Fibroblast of the conjunctiva (primary cell): ENCODE results near the gene DLG2.
"Not testable (repeated sequence)": the region's sequence is repeated elsewhere in the genome, so short reads cannot be mapped to it uniquely, and the experiment has no call there.

Experiments used
- DNase-seq: peaks from one replicate; pipeline ENCODE4 v3.0.0-alpha.2; 2010; ENCODE audit warnings: low read depth

DLG2 gene

DNA sequence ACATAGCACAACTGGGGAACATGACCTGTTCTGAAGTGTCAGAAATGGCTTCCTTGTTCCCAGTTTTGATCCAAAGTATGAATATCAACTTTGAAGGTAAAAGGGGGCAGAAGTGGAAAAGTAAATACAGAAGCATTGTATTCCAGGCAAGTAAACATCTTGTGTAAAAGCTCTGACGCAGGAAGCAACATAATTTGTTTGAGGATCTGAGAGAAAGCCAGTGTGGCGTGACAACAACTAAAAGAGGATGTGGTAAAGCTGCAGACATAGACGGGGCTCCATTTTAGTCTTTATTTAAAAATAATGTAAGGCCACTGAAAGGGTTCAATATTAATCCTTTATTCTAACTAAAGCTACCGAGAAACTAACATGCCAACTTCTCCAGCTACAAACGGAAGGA is 310.2 kb downstream of the DLG2 start:
- no peak for DNase-seq

DNA sequence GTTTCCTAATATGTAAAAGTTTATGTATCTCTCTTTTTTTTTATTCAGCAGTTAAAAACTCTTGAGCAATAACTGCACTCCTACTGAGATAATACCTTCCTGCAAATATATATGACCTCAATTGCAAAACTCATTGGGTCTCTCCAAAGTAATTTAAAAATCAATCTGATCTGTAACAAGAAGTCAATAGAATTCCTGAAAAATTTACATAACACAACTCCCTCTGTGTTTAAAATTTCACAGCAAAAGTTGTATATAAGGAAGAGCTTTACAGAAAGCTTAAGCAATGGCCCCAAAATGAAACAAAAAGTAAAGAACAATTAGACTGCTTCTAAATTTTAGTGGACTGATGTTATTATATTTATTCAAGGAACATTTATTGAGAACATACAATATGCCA is 313.4 kb downstream of the DLG2 start:
- no peak for DNase-seq

DNA sequence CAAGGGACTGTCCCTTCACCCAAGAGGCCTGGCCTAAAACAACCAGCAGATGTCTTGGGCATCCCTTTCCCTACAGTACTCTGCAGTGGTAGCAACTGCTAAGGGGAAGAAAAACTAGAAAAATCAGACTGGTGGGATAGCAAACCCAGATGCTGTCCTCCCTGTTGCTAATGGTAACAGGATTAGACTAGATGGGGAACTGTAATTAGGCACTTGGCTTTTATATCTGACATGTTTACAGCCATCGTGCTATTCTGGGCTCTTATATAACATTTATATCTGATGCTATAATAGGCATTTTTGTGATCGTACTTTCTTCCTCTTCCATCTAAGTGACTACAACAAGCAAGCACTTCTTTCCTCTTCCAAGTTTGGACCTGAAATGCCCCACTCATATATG is 316.7 kb downstream of the DLG2 start:
- no peak for DNase-seq

DNA sequence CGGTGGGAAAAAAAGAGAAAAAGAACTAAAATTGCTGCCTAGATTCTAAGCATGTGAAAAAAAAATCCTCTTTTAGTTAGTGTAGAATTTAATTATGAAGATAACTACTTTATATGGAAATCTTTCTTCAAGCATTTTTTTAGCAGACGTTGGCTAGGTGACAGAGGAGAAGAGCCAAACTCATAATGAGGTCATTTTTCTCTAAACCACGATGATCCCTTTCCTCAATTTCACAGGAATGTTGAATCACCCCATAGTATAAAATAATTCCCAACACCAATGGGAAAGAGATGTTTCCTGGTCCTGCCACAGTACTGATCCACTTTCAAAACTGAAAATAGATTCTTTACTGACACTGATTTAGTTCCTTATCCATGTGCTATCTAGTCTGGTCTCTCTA is 319.8 kb downstream of the DLG2 start:
- no peak for DNase-seq

DNA sequence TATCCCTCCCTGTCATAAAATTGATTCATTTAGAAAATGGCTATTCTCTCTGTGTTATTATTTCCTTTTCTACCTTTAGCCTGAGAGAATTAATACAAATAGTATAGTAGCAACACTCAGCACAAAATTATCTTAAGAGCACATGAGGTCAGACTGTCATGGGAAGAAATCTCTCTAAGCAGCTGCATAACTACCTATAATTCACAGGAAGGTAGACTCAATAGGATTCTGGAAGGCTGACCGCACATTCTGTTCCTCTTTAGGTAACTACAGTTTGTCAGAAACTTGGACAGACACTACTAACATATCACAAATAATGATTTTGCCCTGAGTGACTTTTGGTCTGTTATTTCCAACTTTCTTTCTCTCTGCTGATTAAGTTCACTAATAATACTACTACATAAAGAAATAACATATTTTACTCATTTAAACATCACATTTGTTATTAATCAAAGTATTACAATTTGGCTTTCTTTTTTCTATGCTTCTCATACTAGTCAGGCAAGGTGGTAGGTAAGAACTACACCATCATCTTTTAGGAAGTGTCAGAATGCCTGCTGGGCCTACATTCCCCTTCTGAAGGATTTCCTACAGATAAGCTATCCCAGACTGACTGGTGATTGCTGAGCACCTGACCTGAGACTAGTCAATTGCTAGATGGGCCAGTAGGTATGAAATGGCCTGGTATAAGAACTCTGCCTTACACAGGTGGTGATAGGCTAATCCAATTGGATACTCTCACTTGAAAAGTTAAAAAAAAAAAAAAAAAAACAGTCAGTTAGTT is 325.1 kb downstream of the DLG2 start:
- DNase-seq = no peak

DNA sequence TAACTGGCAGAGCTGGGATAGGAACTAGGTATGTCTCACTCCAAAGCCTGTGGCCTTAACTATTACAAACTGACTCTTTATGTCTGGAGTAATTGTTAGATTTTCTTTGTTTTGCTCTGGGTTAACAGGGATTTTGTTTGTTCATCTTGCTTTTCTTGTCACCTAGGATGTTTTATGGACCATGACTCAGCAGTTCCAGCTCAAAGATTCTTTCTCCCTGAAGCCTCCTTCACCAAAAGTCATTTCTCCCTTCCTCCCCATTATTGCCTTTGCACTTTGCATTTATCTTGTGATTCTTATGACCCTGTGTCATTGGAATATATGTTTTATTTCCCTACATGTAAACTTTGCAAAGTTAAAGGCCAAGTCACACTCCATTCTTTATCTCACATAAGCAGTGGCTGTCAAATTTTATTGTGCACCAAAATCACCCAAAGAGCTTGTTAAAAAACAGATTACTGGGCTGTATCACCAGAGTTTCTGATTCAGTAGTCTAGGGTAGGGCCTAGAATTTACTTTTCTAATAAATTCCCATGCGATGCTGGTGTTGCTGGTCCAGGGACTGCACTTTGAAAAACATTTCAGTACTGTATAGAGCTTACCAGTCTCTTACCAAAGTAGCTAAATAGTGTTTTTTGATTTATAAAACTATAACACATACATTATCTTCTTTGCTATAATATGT is 327.7 kb downstream of the DLG2 start:
- DNase-seq = no peak

DNA sequence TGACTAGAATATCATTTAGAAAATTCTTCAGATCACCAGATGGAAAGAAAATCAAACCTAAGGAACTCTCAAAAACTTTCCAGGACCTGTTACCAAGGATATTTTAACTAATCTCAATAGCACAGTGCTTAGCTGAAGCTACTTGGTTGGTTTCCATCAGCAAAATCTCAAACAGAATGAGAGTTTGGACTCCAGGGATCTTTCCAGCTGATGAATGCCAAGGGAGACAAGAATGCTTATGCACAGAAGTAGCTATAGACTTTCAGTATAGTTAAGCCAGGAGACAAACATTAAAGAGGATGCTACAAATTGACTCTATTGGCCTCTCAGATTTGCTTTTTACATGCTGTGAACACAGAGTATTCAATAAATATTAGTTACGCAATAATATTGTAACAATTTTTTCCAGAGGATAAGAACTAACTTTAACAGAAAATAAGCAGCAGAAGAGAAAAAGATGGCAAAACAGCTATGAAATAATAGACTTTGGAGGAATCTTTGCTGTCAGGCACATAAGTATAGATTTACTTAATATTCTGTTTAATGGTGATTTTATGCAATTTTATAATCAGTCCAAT is 331.4 kb downstream of the DLG2 start:
- no peak for DNase-seq

DNA sequence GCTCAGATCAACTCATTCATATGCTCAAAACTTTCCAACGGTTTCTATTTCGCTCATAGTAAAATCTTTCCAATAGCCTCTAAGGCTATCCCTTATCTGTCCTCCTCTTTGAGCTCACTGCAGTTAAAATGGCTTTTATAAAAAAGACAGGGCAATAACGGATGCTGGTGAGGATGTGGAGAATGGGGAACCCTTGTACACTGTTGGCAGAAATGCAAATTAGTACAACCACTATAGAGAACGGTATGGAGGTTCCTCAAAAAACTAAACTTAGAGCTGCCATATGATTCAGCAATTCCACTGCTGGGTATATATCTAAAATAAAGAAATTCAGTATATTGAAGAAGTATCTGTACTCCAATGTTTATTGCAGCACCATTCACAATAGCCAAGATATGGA is 345.6 kb downstream of the DLG2 start:
- no peak for DNase-seq

DNA sequence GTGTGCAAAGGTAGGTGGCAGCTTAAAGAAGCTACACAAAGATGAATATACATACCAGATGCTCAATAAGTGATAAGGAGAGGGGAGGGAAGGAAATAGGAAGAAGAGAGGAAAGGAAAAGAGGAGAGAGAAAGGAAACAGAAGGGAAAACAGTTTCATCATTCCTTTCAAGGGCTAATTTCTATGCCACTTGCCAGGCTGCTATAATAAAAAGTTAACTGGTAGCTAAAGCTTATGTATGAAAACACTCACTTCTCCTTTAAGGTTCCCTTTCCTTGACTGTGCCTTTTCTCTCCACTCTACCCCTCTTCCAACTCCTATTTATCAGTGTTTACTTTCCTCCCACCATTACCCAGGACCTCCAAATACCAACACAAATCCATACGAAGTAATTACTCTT is 347.9 kb downstream of the DLG2 start:
- no peak for DNase-seq

DNA sequence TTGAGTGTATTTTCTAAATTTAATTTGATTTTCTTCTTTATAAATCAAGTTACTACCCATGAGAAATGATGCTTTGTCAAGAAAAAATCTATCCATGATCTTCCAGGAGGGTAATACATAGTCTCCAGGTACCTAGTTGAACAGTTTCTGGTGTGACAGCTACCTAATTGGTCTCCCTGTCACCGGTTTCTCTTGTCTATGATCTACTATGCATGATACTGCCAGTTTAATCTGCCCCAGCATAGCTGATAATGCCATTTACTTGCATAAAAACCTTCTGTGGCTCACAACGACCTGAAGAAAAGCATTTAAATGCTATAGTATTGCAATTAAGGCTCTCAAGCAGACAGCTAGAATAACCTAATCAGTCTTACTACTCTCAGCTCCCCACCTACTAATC is 349.5 kb downstream of the DLG2 start:
- DNase-seq = no peak

DNA sequence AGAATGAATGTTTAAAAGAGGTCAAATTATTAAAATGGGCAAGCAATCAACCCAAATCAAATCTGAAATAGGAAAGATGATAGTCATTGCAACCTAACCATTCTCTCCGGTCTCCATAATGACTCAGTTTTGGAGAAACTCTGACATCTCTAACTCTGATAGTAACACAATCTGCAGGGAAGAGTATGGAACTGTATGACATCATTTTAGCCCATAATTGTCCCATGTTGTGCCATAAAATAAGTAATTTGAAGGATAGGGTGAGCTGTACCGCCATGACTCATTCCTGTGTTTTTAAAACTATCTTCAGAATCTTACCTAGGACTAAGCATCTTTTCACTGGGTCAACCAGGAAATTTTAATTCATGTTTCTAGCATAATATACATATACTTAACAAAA is 350.8 kb downstream of the DLG2 start:
- DNase-seq = no peak

DNA sequence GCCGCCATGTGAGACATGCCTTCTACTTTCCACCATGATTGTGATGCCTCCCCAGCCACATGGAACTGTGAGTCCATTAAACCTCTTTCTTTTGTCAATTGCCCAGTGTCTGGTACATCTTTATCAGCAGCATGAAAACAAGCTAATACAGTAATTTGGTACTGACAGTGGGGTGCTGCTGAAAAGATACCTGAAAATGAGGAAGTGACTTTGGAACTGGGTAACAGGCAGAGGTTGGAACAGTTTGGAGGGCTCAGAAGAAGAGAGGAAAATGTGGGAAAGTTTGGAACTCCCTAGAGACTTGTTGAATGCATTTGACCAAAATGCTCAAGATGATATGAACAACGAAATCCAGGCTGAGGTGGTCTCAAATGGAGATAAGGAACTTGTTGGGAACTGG is 356.8 kb downstream of the DLG2 start:
- DNase-seq = not testable (repeated sequence)

DNA sequence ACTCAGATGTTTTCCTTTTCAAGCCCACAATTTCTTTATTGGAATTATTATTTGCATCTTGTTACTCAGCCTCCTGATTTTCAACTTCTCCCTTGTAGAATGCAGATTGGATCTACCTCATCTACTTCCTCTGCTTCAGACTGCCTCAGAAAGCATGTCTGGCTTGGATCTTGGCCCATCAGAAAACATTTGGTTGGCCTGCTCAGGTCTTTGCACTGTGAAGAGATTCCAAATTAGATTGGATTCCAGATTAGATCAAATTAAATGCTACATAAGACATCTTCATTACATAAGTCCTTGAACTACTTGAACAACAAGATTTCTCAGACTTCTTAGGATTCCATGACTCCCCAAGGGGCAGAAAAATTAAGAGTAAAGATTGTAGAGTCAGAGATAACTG is 358.0 kb downstream of the DLG2 start:
- DNase-seq = no peak

DNA sequence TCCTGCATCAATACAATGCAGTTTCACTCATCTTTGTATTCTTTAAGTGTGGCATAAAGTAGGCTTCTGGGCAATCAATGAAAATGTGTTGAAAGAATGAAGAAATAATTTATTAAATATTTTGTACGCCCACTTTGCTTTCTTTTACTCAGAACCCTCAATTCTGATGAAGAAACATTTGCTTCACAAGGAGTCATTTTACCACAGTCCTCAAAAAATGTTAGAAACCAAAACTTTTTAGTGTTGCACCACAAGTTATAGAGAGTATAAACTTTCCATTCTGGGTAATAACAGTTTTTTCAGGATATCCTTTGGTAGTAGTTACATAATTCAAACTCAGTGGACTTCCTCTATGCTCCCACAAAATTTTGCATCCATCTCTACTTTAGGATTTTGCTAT is 360.5 kb downstream of the DLG2 start:
- DNase-seq = no peak

DNA sequence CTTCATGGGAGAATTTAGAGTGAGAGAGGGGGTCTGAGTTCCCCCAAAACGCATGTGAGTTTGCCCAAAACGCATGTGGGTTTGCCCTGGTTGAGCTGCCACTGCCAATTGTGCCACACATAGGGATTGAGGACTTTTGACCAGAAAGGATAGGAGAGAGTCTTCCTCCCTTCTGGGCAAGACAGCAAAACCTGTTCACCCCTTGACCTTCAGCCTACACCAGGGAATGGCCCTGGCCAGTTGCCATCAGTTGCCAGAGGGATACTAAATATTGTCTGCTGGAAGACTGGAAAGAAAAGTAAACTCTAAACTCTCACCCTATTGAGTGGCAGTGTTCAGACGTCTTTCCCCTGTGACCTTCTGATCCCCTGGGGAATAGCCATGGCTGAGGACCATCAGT is 363.8 kb downstream of the DLG2 start:
- no peak for DNase-seq

DNA sequence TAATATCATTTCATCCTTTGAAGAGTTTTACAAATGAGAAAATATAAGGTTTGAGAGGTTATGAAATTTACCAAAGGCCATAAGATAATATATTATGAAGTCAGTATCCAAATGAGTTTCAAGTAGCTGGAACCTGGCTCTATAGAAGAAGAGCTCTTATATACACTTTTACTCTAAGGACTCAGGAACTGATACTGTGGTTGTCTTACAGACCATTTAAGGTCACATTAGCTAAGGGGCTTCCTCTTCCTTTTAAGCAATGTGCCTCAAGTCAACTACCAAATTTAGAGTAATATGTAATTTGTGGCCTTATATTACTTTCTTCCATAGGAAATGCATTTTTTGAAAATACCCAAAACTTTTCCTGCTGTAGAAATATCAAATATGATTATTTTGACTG is 369.3 kb downstream of the DLG2 start:
- no peak for DNase-seq

DNA sequence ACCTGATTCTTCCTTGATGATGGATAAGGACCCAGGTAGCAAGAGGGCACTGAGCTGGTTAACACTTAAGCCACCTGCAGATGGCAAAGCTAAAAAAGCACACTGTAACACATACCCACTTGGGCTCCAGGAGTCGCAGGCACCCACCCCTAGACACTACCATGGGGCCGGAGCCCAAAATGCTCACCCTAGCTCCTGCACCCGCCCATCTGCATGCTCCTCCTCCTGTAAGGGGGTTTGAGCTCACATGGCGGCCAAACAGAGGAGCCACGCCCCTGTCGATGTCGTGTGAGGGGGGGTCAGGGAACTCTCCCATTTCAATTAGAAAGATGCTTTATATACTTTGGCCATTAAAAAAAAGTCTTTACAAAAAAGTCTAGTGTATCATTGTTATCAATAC is 370.7 kb downstream of the DLG2 start:
- no peak for DNase-seq

DNA sequence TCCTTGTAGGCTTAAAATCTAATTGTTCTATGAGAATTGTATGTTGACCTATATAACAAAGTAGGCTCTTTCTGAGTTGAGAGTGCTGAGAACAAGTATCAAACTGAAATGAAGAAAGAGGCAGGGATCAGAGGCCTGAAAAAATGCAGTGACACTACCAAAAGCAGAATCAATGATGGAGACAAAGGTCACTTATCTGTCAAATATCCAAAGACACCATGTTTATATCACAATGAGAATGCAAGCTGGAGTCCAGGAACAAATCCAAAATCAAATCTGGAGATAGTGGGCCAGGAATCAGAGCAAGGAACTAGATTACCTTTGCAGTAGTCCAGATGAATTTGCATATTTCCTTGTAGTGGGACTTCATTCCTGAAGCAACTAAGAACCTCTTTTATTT is 377.7 kb downstream of the DLG2 start:
- DNase-seq = no peak

DNA sequence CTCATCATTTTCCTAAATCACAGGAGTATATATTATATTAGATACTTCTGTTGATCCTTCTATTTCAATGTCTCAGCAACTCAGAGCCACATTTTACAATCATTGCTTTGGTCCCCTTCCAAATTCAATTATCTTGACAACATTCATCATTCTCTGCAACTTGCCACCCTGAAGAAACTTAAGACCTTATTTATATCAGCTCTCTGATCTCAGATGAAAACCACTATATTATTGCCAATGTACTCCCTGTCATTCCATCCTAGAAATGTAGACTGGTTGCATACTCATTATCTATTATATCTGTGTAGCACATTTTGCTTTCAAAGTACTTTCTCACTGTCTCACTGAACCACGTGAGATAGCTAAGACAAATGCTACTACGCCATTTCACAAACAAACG is 379.3 kb downstream of the DLG2 start:
- DNase-seq = no peak

DNA sequence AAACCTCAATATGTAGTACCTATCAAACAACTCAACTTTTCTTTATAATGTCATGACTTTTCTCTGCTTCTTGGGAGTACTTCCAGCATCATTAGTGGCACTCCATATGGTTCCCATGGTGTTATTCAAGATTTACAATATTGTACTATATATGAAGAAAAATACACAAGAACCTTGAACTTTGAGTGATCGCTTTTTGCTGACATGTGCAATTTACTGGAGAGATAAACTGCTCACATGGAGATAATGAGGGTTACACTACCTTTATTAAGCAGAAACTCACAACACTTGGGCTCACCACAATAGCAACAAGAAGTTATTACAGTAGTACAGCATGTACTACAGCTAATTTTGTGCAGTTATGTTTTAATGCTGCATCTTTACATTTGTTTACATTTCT is 388.2 kb downstream of the DLG2 start:
- no peak for DNase-seq

DNA sequence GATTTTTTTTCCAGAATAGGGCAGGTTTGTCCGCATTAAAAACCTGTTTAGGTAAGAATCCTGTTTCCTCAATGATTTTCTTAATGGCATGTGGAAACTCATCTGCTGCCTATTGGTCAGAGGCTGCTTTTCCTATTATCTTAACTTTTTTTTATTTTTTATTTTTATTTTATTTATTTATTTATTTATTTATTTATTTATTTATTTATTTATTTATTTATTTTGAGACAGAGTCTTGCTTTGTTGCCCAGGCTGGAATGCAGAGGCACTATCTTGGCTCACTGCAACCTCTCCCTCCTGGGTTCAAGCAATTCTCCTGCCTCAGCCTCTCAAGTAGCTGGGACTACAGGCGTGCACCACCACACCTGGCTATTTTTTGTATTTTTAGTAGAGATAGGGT is 389.1 kb downstream of the DLG2 start:
- not testable (repeated sequence) for DNase-seq

DNA sequence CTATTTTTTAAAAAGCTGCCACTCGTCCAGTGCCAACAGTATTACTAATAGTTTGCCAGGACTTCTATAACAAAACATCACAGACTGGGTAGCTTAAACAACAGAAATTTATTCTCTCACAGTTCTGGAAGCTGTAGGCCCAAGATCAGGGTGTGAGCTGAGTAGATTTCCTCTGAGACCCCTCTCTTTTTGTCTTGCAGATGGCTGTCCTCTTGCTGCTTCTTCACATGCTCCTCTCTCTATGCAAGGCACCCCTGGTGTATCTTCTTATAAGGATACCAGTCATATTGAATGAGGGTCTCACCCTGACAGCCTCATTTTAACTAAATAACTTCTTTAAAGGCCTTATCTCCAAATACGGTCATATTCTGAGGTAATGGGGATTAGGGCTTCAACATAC is 390.9 kb downstream of the DLG2 start:
- DNase-seq = no peak

DNA sequence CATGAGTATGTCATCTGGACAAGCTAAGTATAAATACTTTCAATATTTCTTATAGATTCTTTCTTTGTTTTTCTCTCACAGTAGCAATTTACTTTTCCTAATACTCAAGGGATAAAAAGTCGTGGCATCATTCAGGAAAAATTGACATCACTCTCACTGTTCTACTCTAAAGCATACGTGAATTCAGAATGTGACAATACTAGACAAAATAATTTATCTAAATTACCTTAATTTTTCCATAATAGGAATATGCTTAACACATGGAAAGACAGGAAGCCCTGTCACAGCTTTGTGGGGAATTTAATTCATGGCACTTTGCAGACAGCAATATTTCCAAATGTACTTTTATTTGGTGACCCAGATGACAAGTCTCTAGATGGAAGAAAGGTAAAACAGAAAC is 394.6 kb downstream of the DLG2 start:
- DNase-seq = no peak

DNA sequence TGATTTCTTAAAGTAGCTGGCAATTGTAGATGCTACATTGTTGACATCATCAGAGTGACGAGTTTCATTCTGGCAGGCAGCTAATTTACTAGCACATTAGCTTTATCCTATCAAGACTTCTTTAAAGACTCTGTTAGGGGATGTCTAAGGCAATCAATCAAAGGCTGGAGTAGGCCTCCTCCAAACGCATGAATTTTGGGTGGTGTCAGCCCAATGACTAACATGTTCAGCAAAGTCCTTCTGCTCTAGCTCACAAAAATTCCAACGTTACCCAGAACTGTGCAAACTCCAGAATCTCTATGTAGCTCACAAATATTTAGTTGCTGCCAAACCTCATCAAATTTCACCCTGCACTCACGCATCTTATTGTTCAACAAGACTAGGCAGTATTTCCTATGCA is 395.6 kb downstream of the DLG2 start:
- DNase-seq = no peak
